Liver (tissue), 3 donors: ENCODE measurements around the gene ARHGEF28.

ENCODE experiments used
- ATF3 ChIP-seq: IDR thresholded peaks from 2 replicates; pipeline ENCODE4 v1.6.1; 2016; ENCODE audit warnings: antibody characterized with exemption
- CTCF ChIP-seq: fragments of 150-350 bp; IDR thresholded peaks from 2 replicates; pipeline ENCODE4 v1.5.1; 2017; ENCODE audit warnings: improper control_type of control experiment, low read depth, low read length; ENCODE audit not compliant: missing input control
- GABPA ChIP-seq, 2 donors: IDR thresholded peaks in 1 of 2; conservative IDR thresholded peaks in 1 of 2; 2 replicates each; pipeline ENCODE4 v1.6.1; 2016; ENCODE audit warnings: antibody characterized with exemption in 2 of 2, mild to moderate bottlenecking in 1 of 2, moderate library complexity in 1 of 2
- JUND ChIP-seq, 2 donors: IDR thresholded peaks; 2 replicates each; pipeline ENCODE4 v1.6.1; 2016; ENCODE audit warnings: antibody characterized with exemption in 2 of 2
- MAX ChIP-seq: IDR thresholded peaks from 2 replicates; pipeline ENCODE4 v1.6.1; 2016; ENCODE audit warnings: antibody characterized with exemption
- RAD21 ChIP-seq, 2 donors: IDR thresholded peaks; 2 replicates each; pipeline ENCODE4 v1.6.1; 2016; ENCODE audit warnings: antibody characterized with exemption in 2 of 2, mild to moderate bottlenecking in 2 of 2
- REST ChIP-seq: IDR thresholded peaks from 2 replicates; pipeline ENCODE4 v1.6.1; 2016; ENCODE audit warnings: antibody characterized with exemption, mild to moderate bottlenecking
- YY1 ChIP-seq: IDR thresholded peaks from 2 replicates; pipeline ENCODE4 v1.6.1; 2016; ENCODE audit warnings: antibody characterized with exemption, mild to moderate bottlenecking
- ZBTB33 ChIP-seq: IDR thresholded peaks from 2 replicates; pipeline ENCODE4 v1.6.1; 2016; ENCODE audit warnings: antibody characterized with exemption
- donor health status: healthy.
- donor health status: healthy.

GRCh38 chr5:73612799-73613198 is 13.2 kb upstream of the ARHGEF28 start:
- no peak for TF ChIP-seq RAD21 (IDR thresholded peaks at IDR 0.05)
- no peak for TF ChIP-seq CTCF
- no peak for TF ChIP-seq MAX
- no peak for TF ChIP-seq JUND (IDR thresholded peaks at IDR 0.05)
- TF ChIP-seq ATF3, result no peak
- TF ChIP-seq REST, result no peak
- TF ChIP-seq YY1, result no peak
- no peak for TF ChIP-seq ZBTB33
- no peak for TF ChIP-seq GABPA (IDR thresholded peaks at IDR 0.05 in 1 of 2, conservative IDR thresholded peaks at IDR 0.05 in 1 of 2)
